SK-N-SH treated with all-trans-retinoic acid at 6 μM for 48 hours (cell line): ENCODE results near the gene ADD1.

ENCODE experiments used
- CREB5 ChIP-seq: fragments of 250-450 bp; sonication (Bioruptor Pico); IDR thresholded peaks from 2 replicates; pipeline ENCODE4 v1.5.1; 2020; ENCODE audit warnings: low read depth, mild to moderate bottlenecking, moderate library complexity
- ESRRG ChIP-seq: fragments of 250-450 bp; sonication (Bioruptor Pico); IDR thresholded peaks from 2 replicates; pipeline ENCODE4 v1.6.1; 2021; ENCODE audit warnings: mild to moderate bottlenecking
- PPARA ChIP-seq: fragments of 250-450 bp; sonication (Bioruptor Pico); IDR thresholded peaks from 2 replicates; pipeline ENCODE4 v1.5.0; 2020; ENCODE audit warnings: mild to moderate bottlenecking, borderline replicate concordance
- TOX ChIP-seq: fragments of 250-450 bp; sonication (Bioruptor Pico); IDR thresholded peaks from 2 replicates; pipeline ENCODE4 v1.8.0; 2021; ENCODE audit warnings: mild to moderate bottlenecking, moderate library complexity, borderline replicate concordance

- TF ChIP-seq CREB5 (CRISPR knock-in tag) (no peak), ESRRG (CRISPR knock-in tag) (no peak), PPARA (CRISPR knock-in tag) (no peak), TOX (CRISPR knock-in tag) (no peak)
These were observed 45.9 kb upstream of the ADD1 start for GRCh38 chr4:2797545-2798305.
